NT2/D1 (cell line): ENCODE data around the gene GCNT1.
"Not testable (repeated sequence)": the region's sequence is repeated elsewhere in the genome, so short reads cannot be mapped to it uniquely, and the experiment has no call there.

Experiments
- DNase-seq: peaks from one replicate; pipeline ENCODE4 v3.0.0-alpha.2; 2011; ENCODE audit warnings: low read depth, low spot score
- H3K27me3 ChIP-seq: 2 replicates; pipeline ENCODE4 v1.6.0; 2011; ENCODE audit warnings: mild to moderate bottlenecking; ENCODE audit not compliant: insufficient read length, insufficient read depth
- H3K36me3 ChIP-seq: 2 replicates; pipeline ENCODE4 v1.6.1; 2011; ENCODE audit warnings: mild to moderate bottlenecking, low read length, mixed read lengths; ENCODE audit not compliant: insufficient read depth, insufficient read length
- H3K4me1 ChIP-seq: 2 replicates; pipeline ENCODE4 v1.5.1; 2011; ENCODE audit not compliant: insufficient read depth, insufficient read length
- H3K4me3 ChIP-seq: 2 replicates; pipeline ENCODE4 v1.5.1; 2011; ENCODE audit warnings: low read depth; ENCODE audit not compliant: insufficient read length
- H3K9ac ChIP-seq: 2 replicates; pipeline ENCODE4 v1.6.0; 2011; ENCODE audit warnings: low read depth; ENCODE audit not compliant: insufficient read length
- H3K9me3 ChIP-seq: 2 replicates; pipeline ENCODE4 v1.5.1; 2011; ENCODE audit warnings: mild to moderate bottlenecking, low read length; ENCODE audit not compliant: insufficient read depth
- SUZ12 ChIP-seq: IDR thresholded peaks from 2 replicates; pipeline ENCODE4 v1.6.1; 2011; ENCODE audit not compliant: insufficient read length, insufficient read depth; ENCODE audit errors: extremely low read depth
- YY1 ChIP-seq: IDR thresholded peaks from 2 replicates; pipeline ENCODE4 v1.6.1; 2011; ENCODE audit not compliant: insufficient read length, insufficient read depth
- ZNF274 ChIP-seq: IDR thresholded peaks from 2 replicates; pipeline ENCODE4 v1.6.1; 2011; ENCODE audit warnings: mild to moderate bottlenecking, low read depth, low read length

Gene GCNT1

DNA sequence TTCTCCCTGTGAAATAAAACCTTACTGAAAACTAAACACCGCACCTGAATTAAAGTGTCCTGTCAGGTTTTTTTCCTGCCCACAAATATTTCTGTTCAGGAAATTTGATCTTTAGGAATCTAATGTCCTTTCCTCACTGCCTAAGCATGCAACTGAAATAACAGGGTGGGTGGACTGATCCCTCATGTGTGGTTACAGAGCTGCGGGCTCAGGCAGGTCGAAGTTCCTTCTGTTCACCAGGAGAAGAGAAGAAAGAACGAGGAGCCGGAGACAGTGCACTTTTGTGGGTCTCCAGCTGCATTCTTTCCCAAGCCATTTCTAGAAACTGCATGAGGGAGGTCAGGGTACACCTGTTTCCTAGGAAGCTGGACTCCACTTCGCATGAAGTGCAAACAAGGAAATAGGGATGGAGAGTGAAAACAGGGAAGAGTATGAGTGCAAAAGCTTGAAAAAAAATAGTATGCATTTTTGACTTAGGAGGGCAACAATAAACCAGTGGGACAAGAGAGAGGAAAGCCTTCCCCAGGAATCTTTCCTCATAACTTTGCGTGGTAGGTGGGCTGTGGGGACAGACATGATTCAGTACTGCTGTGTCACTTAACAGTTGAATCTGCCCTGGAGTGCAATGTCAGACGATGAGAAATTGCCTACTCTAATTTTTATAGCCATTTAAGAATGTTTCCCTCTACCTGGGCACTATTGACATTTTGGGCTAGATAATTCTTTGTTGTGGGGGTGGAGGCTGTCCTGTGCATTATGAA, 60.3 kb downstream of the GCNT1 start:
- Histone ChIP-seq H3K36me3 (no peaks in the 10 kb centered on the region), H3K4me1 (no peaks in the 10 kb centered on the region), H3K9me3 (no peaks in the 10 kb centered on the region), H3K9ac (no peak overlapping the region), H3K27me3 (no peaks in the 10 kb centered on the region), H3K4me3 (no peak overlapping the region)
- no peak for DNase-seq
- TF ChIP-seq YY1 (no peak), SUZ12 (no peak), ZNF274 (no peak)

- Histone ChIP-seq H3K36me3 (no peaks in the 10 kb centered on the region), H3K9ac (no peak overlapping the region), H3K4me3 (no peak overlapping the region), H3K9me3 (no peaks in the 10 kb centered on the region), H3K27me3 (no peaks in the 10 kb centered on the region), H3K4me1 (no peaks in the 10 kb centered on the region)
- no peak for DNase-seq
- TF ChIP-seq ZNF274 (no peak), YY1 (no peak), SUZ12 (no peak)
Measured at GRCh38 chr9:76521244-76521681, 62.3 kb downstream of the GCNT1 start.

DNA sequence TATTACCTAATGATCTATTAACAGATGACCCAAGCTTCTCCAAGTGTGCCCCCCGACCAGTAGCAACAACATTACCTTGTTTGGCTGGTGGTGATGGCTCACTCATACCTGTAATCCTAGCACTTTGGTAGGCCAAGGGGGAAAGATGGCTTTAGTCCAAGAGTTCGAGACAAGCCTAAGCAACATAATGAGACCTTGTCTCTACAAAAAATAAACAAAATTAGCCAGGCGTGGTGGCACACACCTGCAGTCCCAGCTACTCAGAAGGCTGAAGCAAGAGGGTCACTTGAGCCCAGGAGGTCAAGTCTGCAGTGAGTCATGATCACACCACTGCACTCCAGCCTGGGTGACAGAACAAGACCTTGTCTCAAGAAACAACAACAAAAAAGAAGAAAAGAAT, 62.9 kb downstream of the GCNT1 start:
- no peaks in the 10 kb centered on the region for H3K36me3 ChIP-seq
- no peak for DNase-seq

GRCh38 chr9:76523617-76524200, 64.7 kb downstream of the GCNT1 start:
- H3K36me3 ChIP-seq, H3K9me3 ChIP-seq, DNase-seq, H3K9ac ChIP-seq, H3K4me1 ChIP-seq, H3K27me3 ChIP-seq, H3K4me3 ChIP-seq: not testable (repeated sequence)

More for the DNA sequence above, 62.9 kb downstream of the GCNT1 start:
- Histone ChIP-seq H3K9me3 (no peaks in the 10 kb centered on the region), H3K4me3 (no peak overlapping the region), H3K27me3 (no peaks in the 10 kb centered on the region), H3K4me1 (no peaks in the 10 kb centered on the region), H3K9ac (no peak overlapping the region)
- no peak for TF ChIP-seq SUZ12
- TF ChIP-seq ZNF274 = no peak
- TF ChIP-seq YY1 = no peak

DNA sequence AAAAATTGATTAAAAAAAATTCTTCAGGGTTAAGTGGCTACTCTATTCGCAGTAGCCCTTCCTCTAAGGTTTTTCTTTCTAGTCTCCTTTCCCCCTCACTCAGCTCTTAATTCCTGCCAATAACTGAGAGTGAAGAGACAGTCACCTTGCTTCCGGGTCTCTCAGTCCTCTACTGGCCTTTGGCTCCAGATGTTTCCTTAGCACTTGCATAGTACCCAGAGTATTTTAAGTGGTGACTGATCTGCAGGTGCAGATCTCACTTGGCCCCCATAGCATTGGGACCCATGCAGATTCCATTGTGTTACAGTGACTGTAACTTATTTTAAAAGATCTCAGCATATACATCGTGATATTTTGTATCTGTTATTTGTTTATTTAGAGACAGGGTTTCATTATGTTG, 66.2 kb downstream of the GCNT1 start:
- H3K36me3 ChIP-seq = no peaks in the 10 kb centered on the region
- no peak for DNase-seq
- H3K9me3 ChIP-seq = peaks cover 9% of the 10 kb centered on the region; the same call in 1 of the 2 replicates
- no peak overlapping the region for H3K4me3 ChIP-seq
- no peak overlapping the region for H3K9ac ChIP-seq
- no peaks in the 10 kb centered on the region for H3K27me3 ChIP-seq
- TF ChIP-seq ZNF274 (no peak), YY1 (no peak)
- no peaks in the 10 kb centered on the region for H3K4me1 ChIP-seq

- Histone ChIP-seq H3K9me3 (peaks cover 9% of the 10 kb centered on the region; the same call in 1 of the 2 replicates), H3K4me3 (no peak overlapping the region), H3K4me1 (no peaks in the 10 kb centered on the region), H3K9ac (no peak overlapping the region), H3K27me3 (no peaks in the 10 kb centered on the region), H3K36me3 (no peaks in the 10 kb centered on the region)
- DNase-seq = no peak
- TF ChIP-seq YY1 (no peak), SUZ12 (no peak), ZNF274 (no peak)
Measured at GRCh38 chr9:76526026-76526425, 67.0 kb downstream of the GCNT1 start.

DNA sequence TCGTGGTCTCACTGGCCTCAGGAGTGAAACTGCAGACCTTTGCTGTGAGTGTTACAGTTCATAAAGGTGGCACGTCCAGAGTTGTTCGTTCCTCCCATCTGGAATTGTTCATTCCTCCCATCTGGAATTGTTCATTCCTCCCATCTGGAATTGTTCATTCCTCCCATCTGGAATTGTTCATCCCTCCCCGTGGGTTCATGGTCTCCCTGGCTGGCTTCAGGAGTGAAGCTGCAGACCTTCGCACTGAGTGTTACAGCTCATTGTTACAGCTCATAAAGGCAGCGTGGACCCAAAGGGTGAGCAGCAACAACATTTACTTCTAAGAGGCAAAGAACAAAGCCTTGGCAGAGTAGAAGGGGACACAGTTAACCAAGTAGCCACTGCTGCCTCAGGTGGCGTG, 69.1 kb downstream of the GCNT1 start:
- TF ChIP-seq SUZ12 = no peak
- TF ChIP-seq YY1 = no peak
- no peak for TF ChIP-seq ZNF274
- Histone ChIP-seq H3K9me3 (peaks cover 9% of the 10 kb centered on the region; the same call in 1 of the 2 replicates), H3K36me3 (no peaks in the 10 kb centered on the region), H3K4me3 (no peak overlapping the region), H3K27me3 (no peaks in the 10 kb centered on the region), H3K9ac (no peak overlapping the region), H3K4me1 (peaks cover 2% of the 10 kb centered on the region)
- DNase-seq = no peak
